ENCODE results near the gene BTRC. TPM values are rescaled to one million over a fixed set of nuclear protein-coding genes. Genes with fewer than 3 reads are reported as not detected.

The BTRC gene
- total RNA-seq, 2 experiments from 2014 or later, result 10.9 to 12.7 TPM

DNA sequence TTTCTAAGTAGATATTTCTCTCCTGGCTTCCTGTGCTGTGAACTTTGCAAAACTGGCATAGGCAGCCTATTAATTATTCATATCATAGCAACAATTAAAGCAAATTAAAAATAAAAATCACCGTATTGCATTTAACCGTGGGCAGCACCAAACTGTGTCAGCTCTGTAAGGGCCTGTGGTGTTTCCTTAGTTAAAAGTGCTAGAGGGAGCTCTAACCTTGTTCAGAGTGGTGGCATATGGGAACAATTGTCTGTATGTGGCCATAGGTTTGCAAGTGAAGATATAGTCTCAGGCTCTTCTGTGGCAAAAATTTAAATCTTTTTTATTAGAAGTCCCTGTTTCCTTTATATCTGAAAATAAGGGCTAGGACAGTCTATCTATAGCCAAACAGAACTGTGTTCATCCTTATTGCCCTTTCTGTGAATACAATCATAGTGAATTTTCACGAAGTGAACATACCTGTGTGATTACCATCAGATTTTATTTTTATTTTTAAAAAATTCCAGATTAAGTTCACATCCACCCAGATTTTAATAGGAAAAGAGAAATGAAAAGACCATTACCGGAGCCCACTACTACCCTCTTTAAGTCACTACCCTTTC lies 141.5 kb downstream of the BTRC start:
- Mint-ChIP-seq H3K9me3 (no peaks in the 10 kb centered on the region), H3K36me3 (ENCODE audit: low read depth) (no peaks in the 10 kb centered on the region), H3K27ac (no peak overlapping the region), H3K4me3 (no peak overlapping the region), H3K27me3 (ENCODE audit: low read depth) (no peaks in the 10 kb centered on the region), H3K4me1 (ENCODE audit: low read depth) (no peaks in the 10 kb centered on the region)
- CTCF ChIA-PET, result no interaction called here
- no peak for DNase-seq
- intact Hi-C loops (cut with micrococcal nuclease), result no loop called here

DNA sequence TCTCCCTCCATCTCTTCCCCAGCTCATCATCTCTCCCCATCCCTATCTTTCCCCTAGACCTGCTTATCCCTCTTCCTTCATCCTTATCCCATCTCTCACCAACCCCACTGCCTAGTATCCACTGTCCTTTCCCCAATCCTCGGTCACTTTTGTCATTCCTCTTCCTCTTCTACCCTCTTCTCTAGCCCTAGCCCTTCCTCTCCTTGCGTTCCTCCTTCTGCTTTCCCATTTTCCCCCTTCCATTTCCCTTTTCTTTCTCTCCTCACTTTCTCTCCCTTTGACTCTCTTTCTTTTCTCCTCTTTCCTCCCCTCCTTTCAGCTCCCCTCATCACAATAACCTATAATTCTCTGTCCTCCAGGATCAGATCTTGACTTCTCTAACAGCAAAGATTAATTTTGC lies 150.5 kb downstream of the BTRC start:
- Mint-ChIP-seq H3K36me3 (ENCODE audit: low read depth) (no peaks in the 10 kb centered on the region), H3K4me3 (no peak overlapping the region), H3K27ac (no peak overlapping the region), H3K27me3 (ENCODE audit: low read depth) (no peaks in the 10 kb centered on the region), H3K9me3 (no peaks in the 10 kb centered on the region), H3K4me1 (ENCODE audit: low read depth) (no peaks in the 10 kb centered on the region)
- no peak for DNase-seq
- CTCF ChIA-PET, result interaction anchor here (0.6 to 0.7 kb wide), 2 partner anchors 37 to 409 kb away, joined by 3 to 5 read pairs; no protein-coding TSS in a partner anchor
- intact Hi-C loops (cut with micrococcal nuclease), result no loop called here

DNA sequence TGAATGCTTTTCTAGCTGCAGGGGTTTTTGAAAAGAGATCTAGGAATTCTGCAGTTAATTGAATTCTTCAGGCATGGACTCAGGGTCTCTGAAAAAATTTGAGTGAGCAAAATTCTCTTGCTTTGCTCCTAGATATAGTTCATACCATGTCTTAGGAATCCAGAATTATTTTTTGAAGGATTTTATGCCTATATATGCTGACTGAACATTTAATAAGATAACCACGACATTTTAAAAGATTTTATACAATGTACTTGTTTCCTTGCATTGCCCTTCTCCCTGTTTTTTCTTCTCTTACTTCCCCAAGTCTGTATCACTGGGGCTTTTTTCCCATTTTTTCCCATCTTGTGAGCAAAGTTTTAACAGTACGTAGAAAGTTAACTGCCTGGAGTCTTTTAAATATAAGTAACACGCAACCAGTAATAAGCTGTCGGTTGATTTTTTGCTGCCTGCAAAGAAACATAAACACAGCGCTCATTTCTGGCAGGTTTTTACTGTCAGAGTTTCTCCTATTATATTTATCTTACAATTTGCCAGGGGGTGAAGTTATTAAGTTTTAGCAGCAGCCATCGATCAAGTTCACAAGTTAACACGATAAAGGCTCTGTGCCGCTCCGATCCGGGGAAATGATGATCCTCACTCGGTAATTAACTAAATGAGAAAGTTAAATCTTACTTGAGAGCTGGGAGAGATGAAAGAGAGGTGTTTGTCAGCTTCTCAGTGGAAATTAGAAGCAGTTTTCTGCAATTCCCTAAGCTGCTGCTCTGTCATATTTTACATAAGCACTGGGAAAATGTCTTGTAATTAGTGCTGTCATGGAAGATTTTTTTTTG lies 153.1 kb downstream of the BTRC start:
- Mint-ChIP-seq H3K27ac (no peak overlapping the region), H3K36me3 (ENCODE audit: low read depth) (no peaks in the 10 kb centered on the region), H3K4me3 (no peak overlapping the region), H3K9me3 (no peaks in the 10 kb centered on the region), H3K4me1 (ENCODE audit: low read depth) (no peaks in the 10 kb centered on the region), H3K27me3 (ENCODE audit: low read depth) (no peaks in the 10 kb centered on the region)
- CTCF ChIA-PET, result interaction anchor here (0.7 kb wide), 1 partner anchor 126 kb away, joined by 3 read pairs; no protein-coding TSS in a partner anchor
- no peak for DNase-seq
- intact Hi-C loops (cut with micrococcal nuclease), result no loop called here

DNA sequence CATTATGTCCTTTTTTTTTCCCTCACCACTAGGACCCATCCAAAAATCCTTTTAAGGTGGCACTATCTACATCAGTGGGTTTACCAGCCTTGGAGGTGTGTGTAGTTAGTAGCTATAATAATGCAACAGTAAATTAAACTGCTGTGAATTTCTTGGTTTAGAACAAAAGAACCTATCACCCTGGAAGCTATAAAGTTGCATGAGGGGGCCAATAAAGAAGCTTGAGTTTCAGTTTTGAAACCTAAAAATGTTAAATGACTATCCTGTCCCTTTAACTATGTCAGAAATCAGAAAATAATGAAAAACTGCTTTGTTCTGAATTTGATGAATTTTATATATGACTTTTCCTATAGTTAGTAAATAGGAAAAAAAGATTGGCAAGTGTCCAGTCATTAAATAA lies 153.9 kb downstream of the BTRC start:
- no peak for DNase-seq
- CTCF ChIA-PET, result no interaction called here

DNA sequence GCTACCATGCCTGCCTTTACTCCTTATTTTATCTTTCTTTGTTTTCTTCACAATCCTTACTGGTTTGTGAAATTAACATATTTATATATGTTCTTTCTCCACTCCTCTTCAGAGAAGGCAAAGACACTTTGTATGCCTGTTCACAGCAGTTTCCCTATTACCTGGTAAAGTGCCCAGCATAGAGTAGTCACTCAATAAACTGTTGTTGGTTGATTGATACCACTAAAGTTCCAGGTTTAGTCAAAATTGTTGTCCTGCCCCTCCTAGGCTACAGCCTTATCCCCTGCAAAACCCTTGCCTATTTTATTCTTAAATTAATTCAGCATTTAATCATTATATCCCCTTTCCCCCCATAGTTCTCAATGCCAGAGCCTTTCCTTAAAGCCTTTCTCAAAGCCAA lies 158.0 kb downstream of the BTRC start:
- DNase-seq, result no peak
- Mint-ChIP-seq H3K27me3 (ENCODE audit: low read depth) (no peaks in the 10 kb centered on the region), H3K4me1 (ENCODE audit: low read depth) (no peaks in the 10 kb centered on the region), H3K9me3 (no peaks in the 10 kb centered on the region), H3K4me3 (no peak overlapping the region), H3K36me3 (ENCODE audit: low read depth) (no peaks in the 10 kb centered on the region), H3K27ac (no peak overlapping the region)
- intact Hi-C loops (cut with micrococcal nuclease), result no loop called here
- CTCF ChIA-PET, result no interaction called here

More for the DNA sequence above, 153.9 kb downstream of the BTRC start:
- intact Hi-C loops (cut with micrococcal nuclease), result no loop called here
- no peaks in the 10 kb centered on the region for H3K4me1 Mint-ChIP-seq (ENCODE audit: low read depth)
- no peak overlapping the region for H3K27ac Mint-ChIP-seq
- no peaks in the 10 kb centered on the region for H3K36me3 Mint-ChIP-seq (ENCODE audit: low read depth)
- H3K9me3 Mint-ChIP-seq, result no peaks in the 10 kb centered on the region
- H3K4me3 Mint-ChIP-seq, result no peak overlapping the region
- H3K27me3 Mint-ChIP-seq (ENCODE audit: low read depth), result no peaks in the 10 kb centered on the region

DNA sequence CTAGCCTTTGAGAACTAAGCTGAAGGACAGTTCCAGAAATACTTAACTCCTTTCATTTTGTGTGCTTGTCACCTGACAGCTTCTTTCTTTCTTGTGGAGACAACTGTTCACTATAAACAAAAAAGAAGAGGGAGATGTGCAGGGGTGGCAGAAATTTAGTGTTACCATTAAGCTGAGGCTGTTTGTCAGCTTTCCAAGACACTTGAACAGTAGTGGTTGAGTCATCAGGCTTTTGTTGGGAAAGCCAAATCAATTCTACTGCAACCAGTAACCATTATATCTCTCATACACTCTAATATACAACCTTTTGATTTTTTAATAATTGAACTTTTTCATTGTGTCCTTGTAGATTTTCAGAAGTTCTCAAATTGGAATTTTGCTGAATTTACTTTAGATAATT lies 158.8 kb downstream of the BTRC start:
- Mint-ChIP-seq H3K27ac (no peak overlapping the region), H3K27me3 (ENCODE audit: low read depth) (no peaks in the 10 kb centered on the region), H3K36me3 (ENCODE audit: low read depth) (no peaks in the 10 kb centered on the region), H3K9me3 (no peaks in the 10 kb centered on the region), H3K4me3 (no peak overlapping the region), H3K4me1 (ENCODE audit: low read depth) (no peaks in the 10 kb centered on the region)
- no peak for DNase-seq
- intact Hi-C loops (cut with micrococcal nuclease), result no loop called here
- CTCF ChIA-PET, result no interaction called here

DNA sequence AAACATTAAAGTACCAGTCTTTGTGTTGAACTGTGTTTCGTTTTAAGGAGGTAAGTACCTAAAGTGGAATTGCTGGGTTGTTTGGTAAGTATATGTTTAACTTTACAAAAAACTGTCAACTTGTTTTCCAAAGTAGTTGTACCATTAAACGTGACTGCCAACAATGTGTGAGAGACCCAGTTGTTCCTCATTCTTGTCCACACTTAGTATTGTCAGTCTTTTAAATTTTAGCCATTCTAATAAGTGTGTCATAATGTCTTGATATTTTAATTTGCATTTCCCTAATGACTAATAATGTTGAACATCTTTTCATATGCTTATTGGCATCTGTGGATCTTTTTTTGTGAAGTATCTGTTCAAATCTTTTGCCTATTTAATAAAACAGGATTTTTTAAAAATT lies 159.8 kb downstream of the BTRC start:
- CTCF ChIA-PET, result interaction anchor here (0.6 to 0.7 kb wide), 2 partner anchors 274 to 831 kb away, joined by 3 to 4 read pairs; no protein-coding TSS in a partner anchor
- Mint-ChIP-seq H3K4me3 (no peak overlapping the region), H3K27me3 (ENCODE audit: low read depth) (no peaks in the 10 kb centered on the region), H3K36me3 (ENCODE audit: low read depth) (no peaks in the 10 kb centered on the region), H3K4me1 (ENCODE audit: low read depth) (no peaks in the 10 kb centered on the region), H3K9me3 (no peaks in the 10 kb centered on the region), H3K27ac (no peak overlapping the region)
- no peak for DNase-seq
- intact Hi-C loops (cut with micrococcal nuclease), result no loop called here

DNA sequence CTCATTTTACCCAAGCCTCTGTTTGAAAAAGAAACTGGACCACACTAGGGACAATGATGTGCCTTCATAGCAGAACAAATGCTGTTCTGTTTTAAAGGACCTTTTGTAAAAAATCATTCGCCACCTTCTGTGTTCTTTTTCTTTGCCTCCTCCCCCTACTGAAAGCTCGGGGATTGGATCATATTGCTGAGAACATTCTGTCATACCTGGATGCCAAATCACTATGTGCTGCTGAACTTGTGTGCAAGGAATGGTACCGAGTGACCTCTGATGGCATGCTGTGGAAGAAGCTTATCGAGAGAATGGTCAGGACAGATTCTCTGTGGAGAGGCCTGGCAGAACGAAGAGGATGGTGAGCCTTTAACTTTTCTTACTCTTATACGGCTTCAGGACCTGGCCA lies 171.9 kb downstream of the BTRC start:
- no peaks in the 10 kb centered on the region for H3K27me3 Mint-ChIP-seq (ENCODE audit: low read depth)
- H3K4me3 Mint-ChIP-seq, result no peak overlapping the region
- H3K27ac Mint-ChIP-seq, result no peak overlapping the region
- no peak for DNase-seq
- H3K36me3 Mint-ChIP-seq (ENCODE audit: low read depth), result no peaks in the 10 kb centered on the region
- CTCF ChIA-PET, result interaction anchor here (1.0 to 1.6 kb wide), 2 partner anchors 10 to 44 kb away, joined by 4 read pairs; no protein-coding TSS in a partner anchor
- intact Hi-C loops (cut with micrococcal nuclease), result no loop called here
- H3K4me1 Mint-ChIP-seq (ENCODE audit: low read depth), result no peaks in the 10 kb centered on the region
- H3K9me3 Mint-ChIP-seq, result no peaks in the 10 kb centered on the region

DNA sequence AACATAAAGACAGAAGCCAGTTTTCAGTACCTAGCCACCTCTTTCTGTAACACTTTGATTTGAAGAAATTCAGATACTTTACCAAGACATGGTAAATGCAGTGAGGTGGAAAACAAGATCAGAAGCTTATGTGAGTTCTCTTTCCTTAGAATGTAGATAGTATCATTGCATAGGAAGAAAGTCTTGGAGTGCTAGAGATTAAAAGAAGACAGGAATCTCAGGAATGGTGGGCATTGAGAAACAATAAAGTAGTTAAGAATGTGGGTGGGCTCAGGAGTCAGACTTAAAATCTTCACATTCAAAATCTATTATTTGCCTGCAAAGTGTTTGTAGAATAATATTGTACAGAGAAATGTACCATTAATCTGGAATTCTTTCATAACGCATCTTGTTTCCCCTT lies 175.2 kb downstream of the BTRC start:
- CTCF ChIA-PET, result no interaction called here
- intact Hi-C loops (cut with micrococcal nuclease), result no loop called here

DNA sequence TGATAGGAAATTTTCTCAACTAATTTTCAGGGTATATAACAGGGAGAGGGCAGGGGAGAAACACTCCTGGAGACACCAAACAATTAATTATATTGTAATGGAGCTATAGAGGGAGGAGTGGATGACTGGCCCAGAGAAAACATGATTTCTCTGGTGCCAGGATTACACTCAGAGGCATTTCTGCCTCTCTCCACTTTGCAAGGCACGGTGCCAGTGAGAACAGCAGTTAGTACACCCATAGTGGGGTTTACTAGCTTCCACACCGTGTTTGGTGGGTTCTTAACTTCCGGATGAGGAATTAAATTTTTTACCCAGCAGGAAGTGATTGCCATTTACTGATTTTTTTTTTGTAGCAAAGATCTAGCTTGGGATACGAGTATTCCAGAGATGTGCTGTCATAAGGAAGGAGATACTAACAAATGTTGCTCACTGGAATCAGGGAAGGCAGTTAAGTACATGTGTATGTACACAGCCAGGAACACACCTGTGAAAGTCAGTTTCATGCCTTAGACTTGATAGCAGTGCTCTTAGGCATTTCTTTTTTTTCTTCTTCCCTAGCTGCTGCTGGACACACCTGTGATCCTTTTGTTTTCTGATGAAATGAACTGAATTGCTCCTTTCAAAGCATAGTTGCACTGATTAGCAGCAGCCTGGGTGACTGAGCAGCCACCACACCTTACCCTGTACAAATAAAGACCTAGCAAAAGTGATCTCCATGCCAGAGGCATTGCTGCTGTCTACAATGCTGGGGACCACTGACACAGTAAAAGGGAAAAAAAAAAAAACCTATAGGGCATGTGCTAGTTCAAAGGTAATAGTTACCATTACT lies 176.0 kb downstream of the BTRC start:
- CTCF ChIA-PET, result no interaction called here
- Mint-ChIP-seq H3K4me1 (ENCODE audit: low read depth) (no peaks in the 10 kb centered on the region), H3K4me3 (no peak overlapping the region), H3K9me3 (no peaks in the 10 kb centered on the region), H3K36me3 (ENCODE audit: low read depth) (peaks cover 4% of the 10 kb centered on the region), H3K27me3 (ENCODE audit: low read depth) (no peaks in the 10 kb centered on the region), H3K27ac (no peak overlapping the region)
- intact Hi-C loops (cut with micrococcal nuclease), result no loop called here
- DNase-seq, result no peak

More for the DNA sequence above, 175.2 kb downstream of the BTRC start:
- no peak overlapping the region for H3K27ac Mint-ChIP-seq
- no peaks in the 10 kb centered on the region for H3K4me1 Mint-ChIP-seq (ENCODE audit: low read depth)
- H3K9me3 Mint-ChIP-seq, result no peaks in the 10 kb centered on the region
- no peaks in the 10 kb centered on the region for H3K27me3 Mint-ChIP-seq (ENCODE audit: low read depth)
- H3K4me3 Mint-ChIP-seq, result no peak overlapping the region
- DNase-seq, result no peak
- peaks cover 2% of the 10 kb centered on the region for H3K36me3 Mint-ChIP-seq (ENCODE audit: low read depth)

DNA sequence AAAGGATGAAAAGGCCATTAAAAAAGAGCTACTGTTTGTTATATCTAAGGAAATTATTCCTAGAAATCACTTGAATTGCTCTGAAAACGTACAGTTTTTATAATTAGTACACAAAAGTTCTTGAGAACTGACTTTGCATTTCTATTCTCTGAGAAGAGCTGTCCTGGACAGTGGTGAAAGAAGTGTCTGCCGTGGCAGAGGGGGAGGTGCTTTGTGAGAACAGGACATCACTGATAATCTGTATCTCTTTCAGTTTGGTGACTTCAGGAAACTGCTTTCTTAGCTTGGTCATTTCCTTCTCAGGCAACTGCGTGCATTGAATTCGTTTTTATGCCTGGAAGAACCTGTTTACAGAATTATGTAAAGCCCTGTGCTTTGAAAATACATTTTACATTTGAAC lies 182.0 kb downstream of the BTRC start:
- Mint-ChIP-seq H3K36me3 (ENCODE audit: low read depth) (peaks cover 9% of the 10 kb centered on the region), H3K4me3 (no peak overlapping the region), H3K27me3 (ENCODE audit: low read depth) (no peaks in the 10 kb centered on the region), H3K4me1 (ENCODE audit: low read depth) (no peaks in the 10 kb centered on the region), H3K9me3 (no peaks in the 10 kb centered on the region), H3K27ac (no peak overlapping the region)
- intact Hi-C loops (cut with micrococcal nuclease), result no loop called here
- no peak for DNase-seq
- CTCF ChIA-PET, result interaction anchor here (0.6 to 1.8 kb wide), 9 partner anchors 9 to 321 kb away, joined by 3 to 9 read pairs (median 4); no protein-coding TSS in a partner anchor

DNA sequence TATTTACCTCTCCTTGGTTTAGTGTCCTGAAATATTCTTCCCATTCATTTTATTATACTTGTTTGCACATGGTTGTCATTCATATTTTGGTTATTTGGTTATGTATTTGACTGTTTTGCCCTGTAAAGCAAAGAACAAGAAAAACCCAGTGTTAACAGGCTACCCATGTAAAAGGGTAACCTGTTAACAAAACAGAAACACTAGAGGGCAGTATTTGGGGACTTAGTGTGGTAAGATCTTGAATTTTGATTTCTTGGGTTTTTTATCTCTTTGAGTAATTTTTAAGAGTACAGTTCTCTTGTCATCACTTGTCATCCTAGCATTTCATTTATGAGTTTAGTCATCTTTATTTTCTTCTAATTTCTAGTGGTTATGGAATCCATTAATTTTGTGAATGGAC lies 182.8 kb downstream of the BTRC start:
- CTCF ChIA-PET, result interaction anchor here (1.1 to 1.8 kb wide), 8 partner anchors 8 to 441 kb away, joined by 3 to 9 read pairs (median 4); no protein-coding TSS in a partner anchor
- intact Hi-C loops (cut with micrococcal nuclease), result loop anchor here (1.0 kb wide), 1 partner anchor 34 kb away; no protein-coding TSS in a partner anchor
- Mint-ChIP-seq H3K27me3 (ENCODE audit: low read depth) (no peaks in the 10 kb centered on the region), H3K9me3 (no peaks in the 10 kb centered on the region), H3K4me3 (no peak overlapping the region), H3K4me1 (ENCODE audit: low read depth) (no peaks in the 10 kb centered on the region), H3K27ac (no peak overlapping the region), H3K36me3 (ENCODE audit: low read depth) (peaks cover 9% of the 10 kb centered on the region)
- DNase-seq, result no peak

All from activated naive CD4-positive, alpha-beta T cell treated with anti-CD3 and anti-CD28 coated beads for 36 hours (primary cell).